NCI-H2171 (cell line): Measurements from ENCODE around the gene GPANK1.

Source experiments
- DNase-seq: peaks from one replicate; lab custom pipeline; 2025; lab: John Stamatoyannopoulos, UW

GPANK1 gene

DNA sequence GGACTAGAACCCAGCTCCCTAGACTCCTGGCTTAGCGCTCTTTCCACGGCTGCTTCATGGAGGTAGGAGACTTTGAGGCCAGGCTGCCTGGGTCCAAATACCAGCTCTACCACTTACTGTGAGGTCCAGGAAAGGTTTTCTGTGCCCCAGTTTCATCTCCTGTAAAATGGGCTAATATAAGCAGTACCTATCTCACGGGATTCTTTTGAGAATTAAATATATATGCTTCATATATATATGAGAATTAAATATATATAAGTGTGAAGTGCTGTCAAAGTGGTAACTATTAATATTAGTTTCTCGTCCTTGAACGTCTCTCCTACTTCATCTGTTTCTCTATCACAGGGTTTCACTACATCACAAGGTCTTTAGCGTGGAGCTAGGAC is 26.3 kb upstream of the GPANK1 start:
- DNase-seq: no peak

DNA sequence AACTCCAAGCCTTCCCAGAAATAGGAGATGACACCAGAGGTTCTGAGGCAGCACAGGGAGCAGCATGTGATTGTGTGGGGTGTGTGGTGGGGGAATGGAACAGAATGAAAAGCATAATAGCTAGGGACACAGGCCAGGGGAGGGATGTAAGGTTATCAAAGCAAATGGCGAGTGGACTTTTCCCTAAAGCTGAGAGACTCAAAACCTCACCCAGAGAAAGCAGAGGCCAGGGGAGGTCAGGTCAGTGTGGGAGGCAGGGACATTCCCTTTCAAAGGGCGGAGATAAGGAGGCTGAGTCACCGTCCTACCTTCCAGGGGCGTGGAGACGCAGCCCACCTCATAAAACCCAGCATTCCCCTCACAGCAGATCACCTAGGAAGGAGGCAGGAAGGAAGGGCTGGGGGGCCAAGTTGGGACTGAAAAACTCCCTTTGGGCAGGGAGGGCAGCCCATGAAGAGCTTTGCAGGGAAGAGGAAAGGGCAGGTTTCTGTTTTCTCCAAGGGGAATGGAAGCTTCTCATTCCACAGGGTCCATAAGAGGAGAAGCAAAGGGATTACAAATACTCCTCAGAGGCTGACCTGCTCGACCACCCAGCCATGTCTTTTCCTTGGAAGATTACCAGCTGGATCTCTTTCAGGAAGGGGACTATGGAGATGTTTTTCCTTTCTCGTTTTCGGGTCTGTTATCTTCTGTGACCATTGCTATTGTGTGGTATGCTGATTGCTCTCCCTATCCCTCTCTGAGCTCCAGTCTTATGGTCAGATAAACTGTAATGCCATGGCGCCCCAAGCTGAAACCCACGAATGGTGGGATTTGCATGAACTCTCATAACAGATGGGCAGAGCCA is 25.7 kb upstream of the GPANK1 start:
- no peak for DNase-seq

DNA sequence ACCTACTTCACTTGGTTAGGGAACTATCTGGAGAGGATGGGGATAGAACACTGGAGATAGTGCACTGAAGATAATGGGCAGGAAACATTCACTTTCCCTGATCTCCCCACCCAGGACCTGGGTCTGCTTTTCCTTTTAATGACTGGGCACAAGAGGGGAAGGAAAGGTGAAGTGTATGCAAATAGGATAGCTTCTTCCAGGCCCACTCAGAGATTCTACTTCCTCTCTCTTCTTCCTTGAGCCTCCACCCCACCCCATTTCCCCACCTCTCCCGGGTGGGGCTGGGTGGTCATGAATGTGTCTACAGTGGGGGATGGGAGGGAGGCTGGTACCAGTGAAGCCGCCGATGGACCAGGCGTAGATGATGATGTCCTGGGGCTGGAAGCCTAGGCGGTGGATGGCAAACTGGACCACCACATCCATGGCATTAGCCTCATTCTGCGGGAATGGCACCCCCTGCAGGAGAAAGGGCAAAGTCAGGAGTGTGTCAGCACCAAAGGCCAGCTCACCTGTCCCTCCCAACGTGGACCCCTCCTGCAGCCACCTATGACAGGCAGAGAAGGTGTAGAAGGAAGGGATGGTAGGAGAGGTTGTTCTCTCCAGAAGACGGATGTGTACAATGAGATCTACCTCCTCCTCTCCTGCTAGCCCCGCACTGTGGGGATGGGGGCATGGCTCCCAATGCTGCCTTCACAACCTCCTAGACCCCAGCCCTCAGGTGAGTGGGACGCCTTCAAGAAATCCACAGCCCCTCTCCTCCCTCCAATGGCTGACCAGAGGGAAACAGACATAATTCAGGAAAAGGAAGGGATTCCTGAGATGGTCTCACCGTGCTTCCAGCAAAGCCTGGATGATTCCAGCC is 24.7 kb upstream of the GPANK1 start:
- no peak for DNase-seq

DNA sequence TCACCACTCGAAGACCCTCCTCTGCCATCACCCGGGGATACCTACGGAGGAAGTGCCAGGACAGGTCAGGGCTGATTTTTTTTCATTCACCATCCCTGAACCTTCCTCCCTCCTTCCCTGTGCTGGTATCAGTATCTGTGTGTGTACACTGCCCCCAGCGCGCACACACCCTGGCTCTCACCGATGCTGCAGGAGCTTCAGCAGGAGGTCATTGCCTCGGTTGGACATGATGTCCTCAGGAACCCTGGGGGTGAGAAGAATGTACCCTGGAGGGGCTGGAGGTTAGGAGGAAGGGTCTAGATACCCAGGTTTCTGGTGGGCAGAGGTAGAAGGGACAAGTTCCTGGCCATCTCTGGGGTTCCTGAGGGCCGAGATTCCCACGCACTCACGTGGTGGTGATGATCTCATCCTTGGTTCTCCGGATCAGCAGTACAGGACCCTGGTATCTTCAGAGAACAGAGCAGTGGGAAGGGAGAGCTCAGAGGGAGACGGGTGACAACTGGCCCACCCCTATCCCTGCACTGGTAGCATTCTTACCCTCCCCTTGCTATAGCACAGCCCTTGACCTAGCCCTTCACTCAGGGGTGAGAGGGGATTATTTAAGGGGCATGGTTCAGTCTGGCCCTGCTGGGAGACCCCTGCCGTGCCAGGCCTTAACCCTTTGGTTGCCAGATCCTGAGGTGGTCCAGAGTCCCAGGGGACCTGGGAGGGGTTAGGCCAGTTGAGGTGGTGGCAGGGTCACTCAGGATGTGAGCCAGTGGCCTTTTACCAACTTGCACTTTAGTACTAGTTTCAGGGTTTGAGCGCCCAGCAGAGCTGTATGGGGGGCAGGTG is 23.3 kb upstream of the GPANK1 start:
- DNase-seq: no peak

DNA sequence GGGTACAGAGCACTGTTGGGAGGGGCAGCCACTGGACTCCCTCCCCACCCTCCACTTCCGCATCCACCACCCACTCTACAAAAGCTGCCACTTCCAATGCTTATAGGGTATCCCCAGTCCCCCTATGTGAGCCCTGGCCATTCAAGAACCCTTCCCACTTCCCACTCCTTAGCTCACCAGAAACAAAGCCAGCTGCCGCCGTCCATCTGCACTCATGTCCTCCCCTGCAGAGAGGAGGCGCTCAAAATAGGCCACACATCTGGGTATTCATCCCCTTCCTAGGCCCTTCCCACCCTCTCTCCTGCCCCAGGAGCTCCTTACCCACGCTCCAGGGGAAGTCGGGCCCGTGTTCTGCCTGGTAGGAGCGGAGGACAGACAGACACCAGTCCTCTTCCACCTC is 22.5 kb upstream of the GPANK1 start:
- no peak for DNase-seq

DNA sequence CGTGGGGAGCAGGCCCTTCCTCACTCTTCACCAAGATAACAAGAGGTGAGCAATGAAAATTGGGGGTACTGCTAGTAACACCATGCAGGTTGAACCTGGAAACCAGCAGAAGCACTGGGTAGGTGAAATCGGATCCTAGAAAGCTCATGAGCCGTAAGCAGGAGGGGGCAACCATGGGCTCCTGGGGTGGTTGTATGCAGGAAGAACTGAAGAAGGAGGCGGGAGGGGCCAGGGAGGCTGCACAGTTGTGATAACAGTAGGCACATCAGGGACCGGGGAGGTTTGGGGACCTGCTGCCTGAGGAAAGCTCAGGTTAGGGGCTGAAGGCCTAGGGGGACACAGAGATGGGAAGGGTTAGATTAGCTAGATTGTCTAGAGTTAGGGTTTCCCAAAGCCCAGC is 21.7 kb upstream of the GPANK1 start:
- no peak for DNase-seq

DNA sequence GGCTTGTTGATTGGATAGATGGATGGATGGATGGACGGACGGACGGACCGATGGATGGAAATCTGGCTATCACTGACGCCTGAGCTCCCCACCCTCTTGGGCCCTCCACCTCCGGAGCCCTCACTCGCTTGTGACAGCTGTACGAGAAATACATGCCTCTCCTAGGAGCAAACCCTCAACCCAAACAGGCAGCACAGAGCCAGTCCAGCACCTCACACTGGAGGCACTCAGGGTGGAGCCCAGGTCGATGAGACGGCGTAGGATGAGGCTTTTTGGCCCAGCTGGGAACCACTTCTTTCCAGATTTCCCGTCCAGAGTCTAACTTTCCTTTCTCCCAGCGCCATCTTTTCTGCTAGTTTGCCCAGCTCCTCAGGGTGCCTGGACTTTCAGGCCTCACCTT is 18.8 kb upstream of the GPANK1 start:
- no peak for DNase-seq

DNA sequence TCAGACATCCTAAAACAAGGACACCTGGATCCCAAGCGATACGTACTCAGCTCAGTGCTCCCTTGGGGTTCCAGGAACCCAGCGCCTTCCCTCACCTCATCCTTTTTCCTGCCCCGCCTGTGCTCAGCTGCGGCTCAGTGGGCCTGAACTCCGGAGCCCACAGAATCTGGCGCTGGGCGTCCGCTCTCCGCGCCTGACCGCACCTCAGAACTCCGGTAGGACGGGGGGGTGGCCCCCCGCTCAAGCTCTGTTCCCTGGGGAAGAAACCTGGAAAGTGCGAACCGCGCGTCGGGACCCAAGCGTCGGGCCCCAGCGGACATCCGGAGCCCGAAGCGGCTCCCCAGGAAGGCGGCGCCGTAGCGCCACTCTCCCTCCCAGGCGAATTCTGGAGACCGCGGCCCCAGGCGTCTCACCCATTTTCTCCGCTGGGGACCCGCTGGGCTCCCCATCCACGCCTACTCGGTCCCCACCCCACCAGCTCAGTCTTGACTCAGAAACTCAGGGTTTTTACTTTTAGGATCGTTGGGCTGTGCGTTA is 16.4 kb upstream of the GPANK1 start:
- peak; percentile 57 for DNase-seq

DNA sequence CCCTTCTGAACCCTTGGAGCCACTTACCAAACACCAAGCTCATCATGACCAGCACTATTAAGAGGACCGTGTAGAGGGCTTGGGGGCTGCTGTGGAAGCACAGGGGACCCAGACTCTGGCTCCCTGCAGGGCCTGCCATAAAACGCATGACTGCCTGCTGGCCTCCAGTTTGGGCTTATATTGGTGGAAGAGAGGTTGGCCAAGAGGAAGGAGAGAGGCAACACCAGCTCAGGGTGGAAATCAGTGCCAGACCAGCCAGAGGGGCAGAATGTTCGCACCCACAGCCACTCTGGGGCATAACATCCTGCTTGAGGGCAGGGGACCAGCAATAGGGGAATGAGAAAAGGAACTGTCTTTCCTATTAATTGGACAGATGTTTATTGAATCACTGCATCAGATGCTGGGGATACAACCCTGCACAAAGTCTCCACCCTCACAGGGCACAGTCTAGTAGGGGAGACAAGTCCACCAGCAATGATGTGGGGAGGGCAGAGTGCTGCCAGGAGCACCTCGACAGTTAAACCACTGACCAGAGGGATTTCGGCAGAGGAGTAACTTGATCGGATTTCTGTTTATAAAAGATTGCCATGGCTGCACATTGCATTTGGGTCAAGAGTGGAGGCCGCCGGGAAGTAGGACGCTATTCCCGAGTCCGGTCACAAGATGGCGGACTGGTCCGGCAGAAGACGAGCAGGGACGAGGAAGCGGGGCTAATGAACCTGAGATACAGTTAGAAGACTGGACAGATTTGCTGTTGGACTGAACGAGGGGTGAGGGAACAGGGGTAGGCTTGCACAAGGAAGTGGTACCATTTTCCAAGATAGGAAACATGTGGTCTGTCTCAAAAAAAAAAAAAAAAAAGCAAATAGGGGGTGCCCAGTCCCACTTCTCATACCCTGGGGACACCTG is 15.7 kb upstream of the GPANK1 start, which contains the start of gene LY6G5C:
Gene LY6G5C (minus strand): TSS at position 842 of the 909 bp plus-strand sequence. CDS start 694 bp downstream, at position 148.
- peak; percentile 57 for DNase-seq

DNA sequence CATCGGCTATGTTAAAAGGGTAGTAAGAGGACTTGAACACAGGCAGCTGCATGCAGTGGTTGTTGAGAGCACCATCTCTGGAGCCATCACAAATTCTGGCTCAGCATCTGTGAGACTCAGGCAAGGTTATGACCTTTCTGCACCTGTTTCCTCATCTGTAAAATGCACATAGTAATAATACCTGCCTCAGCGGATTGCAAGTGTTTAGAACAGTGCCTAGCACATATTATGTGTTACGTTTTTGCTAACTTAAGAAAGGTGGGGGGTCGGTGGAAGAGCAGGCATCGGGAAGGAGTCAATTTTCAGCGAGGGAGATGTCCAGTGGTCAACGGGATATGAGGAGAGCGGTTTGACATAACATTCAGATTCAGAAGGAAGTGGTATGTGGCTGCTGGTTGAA is 13.2 kb upstream of the GPANK1 start:
- DNase-seq: no peak

DNA sequence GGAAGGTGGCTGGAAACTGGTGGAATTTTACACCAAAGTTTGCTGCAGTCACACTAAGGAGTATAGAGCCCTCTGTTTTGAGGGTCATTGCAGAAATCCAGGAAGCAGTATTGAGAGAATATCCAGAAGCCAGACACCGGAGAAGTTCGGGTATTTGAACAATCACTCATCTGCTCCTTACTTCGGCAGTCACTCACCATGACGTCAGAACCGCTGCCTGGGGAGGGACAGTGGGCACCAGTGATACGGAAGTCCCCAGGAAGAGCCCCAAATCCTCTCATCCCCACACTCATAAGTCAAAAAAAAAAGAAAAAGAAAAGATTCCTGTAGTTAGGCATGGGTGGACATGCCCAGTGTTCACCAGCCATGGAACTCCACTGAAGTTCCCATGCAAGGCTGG is 12.1 kb upstream of the GPANK1 start:
- no peak for DNase-seq

DNA sequence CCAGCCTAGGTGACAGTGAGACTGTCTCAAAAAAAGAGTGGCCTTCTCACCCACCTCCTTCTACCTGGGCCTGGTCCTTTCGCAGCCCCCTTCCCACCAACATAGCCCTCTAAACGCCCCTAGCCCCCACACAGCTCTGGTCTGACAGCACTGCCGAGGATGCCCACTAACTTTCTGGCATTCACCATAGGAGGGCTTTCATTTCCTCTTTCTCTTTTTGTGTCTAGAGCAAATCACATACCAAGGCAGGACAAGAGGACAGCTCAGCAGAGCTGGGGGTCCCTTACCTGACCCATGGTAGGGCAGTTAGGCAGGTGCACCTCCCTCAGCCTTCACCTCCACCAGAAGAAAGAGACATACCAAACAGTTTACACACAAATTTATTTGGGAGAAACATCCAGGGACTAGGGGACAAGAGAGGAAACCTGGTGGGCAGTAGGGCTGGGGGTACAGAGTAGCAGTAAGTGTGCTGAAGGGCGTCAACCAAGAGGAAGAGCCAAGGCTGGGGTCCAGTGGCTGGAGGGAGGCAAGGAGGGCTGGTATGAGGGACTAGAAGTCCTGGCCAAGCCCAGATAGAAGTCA is 11.6 kb upstream of the GPANK1 start:
- no peak for DNase-seq

DNA sequence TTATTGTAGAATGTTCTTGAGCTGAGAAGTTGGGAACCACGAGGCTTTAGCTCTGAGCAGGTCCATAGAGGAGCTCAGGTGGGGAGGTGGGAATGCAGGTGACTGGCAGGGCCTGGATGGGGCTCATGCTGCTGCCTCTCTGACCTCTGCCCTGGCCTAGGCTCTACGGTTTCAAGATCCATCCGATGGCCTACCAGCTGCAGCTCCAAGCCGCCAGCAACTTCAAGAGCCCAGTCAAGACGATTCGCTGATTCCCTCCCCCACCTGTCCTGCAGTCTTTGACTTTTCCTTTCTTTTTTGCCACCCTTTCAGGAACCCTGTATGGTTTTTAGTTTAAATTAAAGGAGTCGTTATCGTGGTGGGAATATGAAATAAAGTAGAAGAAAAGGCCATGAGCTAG is 4.9 kb upstream of the GPANK1 start, which contains the start of gene LY6G5B:
Gene LY6G5B (plus strand): TSS at position 301 of the 400 bp plus-strand sequence. CDS start 975 bp downstream, outside the sequence.
- no peak for DNase-seq

DNA sequence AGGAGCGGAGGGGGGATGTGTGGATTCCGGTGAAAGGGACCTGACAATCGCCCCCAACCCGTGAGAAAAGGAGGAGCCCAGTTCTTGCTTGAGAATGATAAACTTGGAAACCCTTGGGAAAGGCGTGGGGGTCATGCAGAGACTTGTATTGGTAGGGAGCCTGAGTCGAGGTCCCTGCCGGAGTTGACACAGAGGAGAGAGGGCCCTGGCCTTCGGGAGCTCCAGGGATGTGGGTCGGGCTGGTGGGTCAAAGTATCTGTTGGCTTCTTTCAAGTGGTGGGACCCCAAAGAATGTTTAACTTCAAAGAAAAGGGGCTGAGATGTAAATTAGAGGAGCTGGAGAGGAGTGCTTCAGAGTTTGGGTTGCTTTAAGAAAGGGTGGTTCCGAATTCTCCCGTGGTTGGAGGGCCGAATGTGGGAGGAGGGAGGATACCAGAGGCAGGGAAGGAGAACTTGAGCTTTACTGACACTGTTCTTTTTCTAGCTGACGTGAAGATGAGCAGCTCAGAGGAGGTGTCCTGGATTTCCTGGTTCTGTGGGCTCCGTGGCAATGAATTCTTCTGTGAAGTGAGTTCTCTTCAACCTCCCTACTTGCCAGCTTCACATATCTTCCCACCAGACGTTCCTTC is 1.7 kb upstream of the GPANK1 start:
- no peak for DNase-seq

DNA sequence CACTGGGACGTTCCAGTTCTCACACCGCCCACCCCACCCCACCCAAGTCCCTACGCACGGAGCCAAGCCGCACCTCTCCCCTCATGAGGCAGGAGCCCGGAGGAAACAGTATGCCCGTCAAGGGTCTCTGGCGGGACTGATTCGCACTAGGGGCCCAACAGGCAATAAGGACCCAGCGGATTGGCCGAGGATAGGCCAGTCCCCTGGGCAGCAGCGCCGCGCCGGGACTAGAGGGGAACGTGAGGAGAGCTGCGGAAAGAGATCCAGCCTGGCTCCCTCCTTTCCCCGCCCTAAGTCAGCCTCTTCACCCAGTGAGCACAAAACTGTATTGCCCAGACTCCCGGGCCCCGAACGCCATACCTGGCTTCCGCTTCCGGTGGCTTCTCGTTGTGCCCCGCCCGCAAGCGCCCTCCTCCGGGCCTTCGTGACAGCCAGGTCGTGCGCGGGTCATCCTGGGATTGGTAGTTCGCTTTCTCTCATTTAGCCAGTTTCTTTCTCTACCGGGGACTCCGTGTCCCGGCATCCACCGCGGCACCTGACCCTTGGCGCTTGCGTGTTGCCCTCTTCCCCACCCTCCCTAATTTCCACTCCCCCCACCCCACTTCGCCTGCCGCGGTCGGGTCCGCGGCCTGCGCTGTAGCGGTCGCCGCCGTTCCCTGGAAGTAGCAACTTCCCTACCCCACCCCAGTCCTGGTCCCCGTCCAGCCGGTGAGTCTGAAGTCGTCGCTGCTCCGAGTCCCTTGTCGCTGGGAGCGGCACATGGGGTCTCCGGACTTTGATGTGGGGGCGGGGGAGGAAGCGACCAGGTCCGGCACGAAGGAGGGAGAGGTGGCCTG is 922 bp upstream of the GPANK1 start, which contains the start of gene CSNK2B:
Gene CSNK2B (plus strand): TSS at position 580 of the 836 bp plus-strand sequence. CDS start 752 bp downstream, outside the sequence.
- peak; percentile 96 for DNase-seq

DNA sequence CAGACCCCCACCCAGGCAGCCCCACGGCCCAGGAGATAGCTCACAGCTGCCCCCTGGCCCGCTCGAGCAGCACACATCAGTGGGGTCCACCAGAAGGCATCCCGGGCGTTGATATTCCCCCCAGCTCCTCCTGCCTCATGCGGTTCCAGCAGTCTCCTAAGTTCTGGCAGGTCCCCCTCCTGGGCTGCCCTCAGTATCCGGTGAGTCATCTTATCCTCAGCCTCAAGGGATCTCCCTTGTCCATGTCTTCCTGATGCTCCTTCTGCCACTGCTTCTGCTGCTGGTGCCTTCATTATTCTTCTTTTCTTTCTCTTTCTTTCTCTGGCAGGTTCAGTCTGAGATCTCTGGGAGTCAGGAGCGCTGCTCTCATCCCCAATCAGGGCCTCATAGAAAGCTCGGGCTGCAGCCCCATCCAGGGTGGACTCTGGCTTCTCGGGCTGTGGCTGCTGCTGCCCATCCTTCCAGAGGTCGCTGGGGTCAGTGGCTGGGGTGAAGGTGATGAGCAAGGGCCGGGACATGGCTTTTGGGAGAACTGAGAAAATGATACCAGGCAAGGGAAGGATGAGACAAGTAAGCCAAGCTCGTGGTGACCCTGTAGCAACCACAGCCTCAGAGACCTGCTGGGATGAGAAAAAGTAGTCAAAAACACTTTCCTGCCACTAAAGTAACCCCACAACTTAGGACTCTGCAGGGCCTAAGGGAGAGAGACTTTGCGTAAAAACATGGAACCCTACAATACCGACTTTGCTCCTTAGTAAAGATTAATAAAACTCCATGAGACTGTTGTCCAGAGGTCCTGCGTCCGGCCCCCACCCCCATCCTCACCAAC is 622 bp downstream of the GPANK1 start:
- no peak for DNase-seq

DNA sequence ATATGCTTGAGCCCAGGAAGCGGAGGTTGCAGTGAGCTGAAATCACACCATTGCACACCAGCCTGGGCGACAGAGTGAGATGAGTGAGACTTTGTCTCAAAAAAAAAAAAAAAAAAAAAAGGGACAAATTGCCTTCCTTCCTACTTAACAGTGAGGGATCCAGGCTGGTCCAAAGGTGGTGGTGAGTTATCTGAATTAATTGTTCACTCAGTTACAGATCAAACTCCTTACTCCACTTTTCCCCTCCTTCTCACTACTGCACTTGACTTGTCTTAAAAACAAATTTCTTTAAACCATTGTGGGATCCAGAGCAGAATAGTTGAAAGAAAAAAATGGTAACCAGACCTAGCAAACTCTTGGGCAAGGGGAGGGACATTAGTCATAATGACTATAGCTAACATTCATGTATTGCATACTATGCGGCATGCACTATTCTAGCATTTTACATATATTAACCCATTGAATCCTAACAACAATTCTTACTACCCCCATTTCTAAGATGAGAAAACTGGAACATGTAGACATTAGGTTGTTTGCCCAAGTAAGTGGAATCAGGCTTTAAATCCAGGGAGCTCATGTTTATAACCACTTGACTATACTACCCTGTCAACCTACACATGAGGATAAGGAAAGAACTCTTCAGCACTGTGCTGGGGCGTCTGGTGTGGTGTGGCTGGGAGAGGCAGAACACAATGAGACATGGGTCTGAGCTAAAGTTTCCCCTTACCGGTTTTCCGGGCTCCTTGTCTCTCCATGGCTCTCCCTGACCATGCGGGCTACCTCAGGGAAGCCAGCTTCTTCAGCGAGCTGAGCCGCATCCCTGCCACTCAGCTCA is 1.5 kb downstream of the GPANK1 start:
- DNase-seq: no peak
